Right cardiac atrium (tissue), 5 donors: ENCODE measurements around the gene ARSD. TPM values are rescaled to one million over a fixed set of nuclear protein-coding genes. Genes with fewer than 3 reads are reported as not detected.

Experiments
- ATAC-seq, 2 donors: fragments of 200-7000 bp; cut with Tn5 transposase; one replicate each; pipeline versions ENCODE4 v1.8.0 to v1.9.1; 2020; ENCODE audit warnings: moderate library complexity in 2 of 2, mild to moderate bottlenecking in 1 of 2
- DNase-seq, 3 donors: peaks; one replicate each; pipeline ENCODE4 v3.0.0-alpha.2; 2020
- H3K27ac ChIP-seq: one replicate; pipeline ENCODE4 v1.5.1; 2013; ENCODE audit warnings: mild to moderate bottlenecking, low read length, control low read depth, moderate library complexity
- H3K27me3 ChIP-seq: one replicate; pipeline ENCODE4 v1.6.1; 2013; ENCODE audit not compliant: control insufficient read depth, insufficient read depth
- H3K4me1 ChIP-seq: one replicate; pipeline ENCODE4 v1.6.1; 2013; ENCODE audit warnings: low read length; ENCODE audit not compliant: control insufficient read depth, insufficient read depth
- H3K4me3 ChIP-seq: one replicate; pipeline ENCODE4 v1.5.1; 2013; ENCODE audit warnings: low read length, control low read depth
- H3K9me3 ChIP-seq: one replicate; pipeline ENCODE4 v1.6.1; 2013; ENCODE audit warnings: low read length; ENCODE audit not compliant: control insufficient read depth
- WGBS: extraction: QIAGEN DNeasy Blood & Tissue Kit; methylation state at CpG from one replicate; pipeline ENCODE4 v1.1.7; 2013; 5-methylcytosine and 5-hydroxymethylcytosine counted together
- intact Hi-C, 4 donors: fragments of 100-400 bp; cut with DNase I; formaldehyde crosslinking; loops; one replicate each; pipeline versions ENCODE4 v1.11.0 to v1.14.0; 2022 to 2023
- polyA plus RNA-seq: library from polyadenylated mRNA; stranded (reverse); fragments of 200-250 nt; gene quantifications from one replicate; pipeline ENCODE4 v1.2.3, GENCODE V29; 2013
- total RNA-seq, 4 donors: library from RNA; stranded (reverse); fragmentation: NEBNext Ultra II Directional; extraction: Animal tissue kit (Norgen Biotek cat#: 25700); gene quantifications; one replicate each; pipeline ENCODE4 v1.2.1, GENCODE V29; 2021
- donor health status: healthy with polysubstance abuse.
- donor health status: DM: no; HTN: yes; CAD: no.
- donor health status: DM: no; HTN: no; CAD: no.
- donor health status: DM: no; HTN: yes; CAD: no; lungs with severe emphysema.
- donor health status: DM: yes; HTN: yes; CAD: no.

ARSD gene
- total and polyA plus RNA-seq, 5 donors = 3.6 to 12.6 (median 7.0) TPM

DNA sequence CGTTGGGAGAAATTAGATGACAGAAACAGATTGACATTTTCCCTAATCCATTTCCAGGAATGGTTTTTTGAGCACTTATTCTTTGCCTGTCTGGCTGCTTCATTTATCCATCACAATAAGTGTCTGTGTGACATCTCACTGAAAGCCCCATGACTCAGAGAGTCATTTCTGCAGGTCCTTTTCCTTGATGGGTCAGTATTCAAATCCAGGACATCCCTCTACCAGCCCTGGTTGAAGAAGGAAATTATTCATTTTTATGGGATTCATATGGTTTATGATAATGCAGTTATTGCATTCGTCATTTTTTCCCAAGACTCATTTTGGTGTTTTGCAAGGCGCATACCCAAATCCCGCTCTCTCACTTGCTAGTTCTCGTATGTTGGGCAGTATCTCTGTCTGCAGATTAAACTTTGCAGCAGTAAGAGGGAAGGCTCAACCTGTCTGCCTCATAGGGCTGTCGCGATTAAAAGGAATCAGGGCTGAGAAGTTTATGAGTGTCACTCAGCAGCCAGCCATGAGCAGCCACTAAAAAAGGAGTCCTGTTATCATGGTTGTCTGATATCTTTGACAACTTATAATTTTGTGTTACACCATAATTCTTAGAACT lies 56.4 kb downstream of the ARSD start:
- ATAC-seq (no peak), DNase-seq (no peak)
- intact Hi-C loops = no loop called here
- H3K9me3 ChIP-seq = no peaks in the 10 kb centered on the region
- WGBS = 81% methylated on average over 7 of the region's 7 CpGs
- H3K27me3 ChIP-seq = no peaks in the 10 kb centered on the region
- H3K4me1 ChIP-seq = no peaks in the 10 kb centered on the region
- H3K27ac ChIP-seq = no peak overlapping the region
- H3K4me3 ChIP-seq = no peak overlapping the region

- Histone ChIP-seq H3K27ac (no peak overlapping the region), H3K4me1 (no peaks in the 10 kb centered on the region), H3K4me3 (no peak overlapping the region), H3K27me3 (no peaks in the 10 kb centered on the region), H3K9me3 (no peaks in the 10 kb centered on the region)
- 48% methylated on average over 2 of the region's 2 CpGs for WGBS
- intact Hi-C loops = no loop called here
- DNase-seq (no peak), ATAC-seq (no peak)
These were observed 57.3 kb downstream of the ARSD start for GRCh38 chrX:2871831-2872230.

DNA sequence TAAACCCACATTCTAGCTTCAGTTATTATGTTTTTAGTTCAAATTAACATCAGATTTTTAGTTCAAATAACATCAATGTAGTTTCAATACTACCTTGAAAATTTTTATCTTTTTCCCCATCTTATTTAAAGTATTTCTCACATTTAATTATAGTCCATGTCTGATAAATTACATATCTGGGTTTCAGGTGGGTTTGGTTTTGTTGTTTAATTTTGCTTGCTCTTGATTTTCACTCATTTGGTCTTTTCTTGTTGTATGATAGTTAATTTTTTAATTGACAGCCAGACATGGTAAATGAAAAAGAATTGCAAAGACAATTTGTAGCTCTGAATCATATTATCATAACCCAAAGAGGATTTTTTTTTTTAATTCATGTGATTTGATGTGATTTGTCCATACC lies 58.5 kb downstream of the ARSD start:
- H3K4me1 ChIP-seq = no peaks in the 10 kb centered on the region
- H3K27me3 ChIP-seq = no peaks in the 10 kb centered on the region

GRCh38 chrX:2867206-2867605 lies 61.9 kb downstream of the ARSD start:
- ATAC-seq = no peak

More for the DNA sequence above, 58.5 kb downstream of the ARSD start:
- DNase-seq (no peak), ATAC-seq (no peak)
- Histone ChIP-seq H3K4me3 (no peak overlapping the region), H3K9me3 (no peaks in the 10 kb centered on the region), H3K27ac (no peak overlapping the region)
- intact Hi-C loops = no loop called here

DNA sequence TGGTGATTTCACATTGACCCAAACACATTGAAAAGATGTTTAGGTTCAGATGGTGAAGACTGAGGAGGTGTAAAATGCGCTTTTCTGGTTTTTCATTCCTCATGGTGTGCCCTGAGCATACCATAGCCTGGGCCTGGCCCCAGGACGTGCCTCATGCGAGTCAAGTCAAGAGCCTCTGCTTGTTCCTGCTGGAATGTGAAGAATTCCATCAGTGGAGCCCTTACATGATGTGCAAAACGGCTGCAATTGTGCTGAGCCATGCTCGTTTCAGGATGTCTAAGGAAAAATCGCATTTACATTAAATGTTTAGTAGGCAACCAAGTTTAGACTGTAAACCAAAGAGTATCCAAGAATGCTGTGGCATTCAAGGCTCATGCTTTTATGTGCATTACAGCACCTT lies 65.5 kb downstream of the ARSD start:
- intact Hi-C loops = no loop called here
- no peak overlapping the region for H3K4me3 ChIP-seq
- no peaks in the 10 kb centered on the region for H3K27me3 ChIP-seq
- no peak overlapping the region for H3K27ac ChIP-seq
- WGBS = 59% methylated on average over 6 of the region's 6 CpGs
- no peaks in the 10 kb centered on the region for H3K4me1 ChIP-seq
- DNase-seq (no peak), ATAC-seq (no peak)
- H3K9me3 ChIP-seq = no peaks in the 10 kb centered on the region

More at GRCh38 chrX:2867206-2867605, 61.9 kb downstream of the ARSD start:
- no peaks in the 10 kb centered on the region for H3K4me1 ChIP-seq
- intact Hi-C loops = no loop called here
- H3K9me3 ChIP-seq = no peaks in the 10 kb centered on the region
- no peaks in the 10 kb centered on the region for H3K27me3 ChIP-seq
- H3K4me3 ChIP-seq = no peak overlapping the region
- 73% methylated on average over 7 of the region's 7 CpGs for WGBS
- H3K27ac ChIP-seq = no peak overlapping the region
- no peak for DNase-seq

DNA sequence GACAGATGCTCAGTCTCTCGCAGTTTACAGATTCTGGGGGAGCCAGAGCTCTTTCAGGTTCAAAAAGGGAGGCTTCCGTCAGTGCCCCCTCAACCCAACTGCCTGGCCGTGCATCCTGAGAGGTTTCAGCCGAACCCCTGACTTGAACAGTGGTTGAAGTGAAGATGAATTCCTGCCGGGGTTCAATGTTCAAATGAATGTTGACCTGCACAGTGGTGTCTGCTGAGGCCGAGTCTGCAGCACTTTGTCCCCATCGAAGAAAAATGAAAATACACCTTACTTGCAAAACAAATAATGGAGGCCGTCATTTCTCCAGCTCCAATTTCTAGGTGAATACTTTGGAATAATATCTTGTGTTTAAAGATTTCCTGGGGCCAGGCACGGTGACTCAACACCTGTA lies 66.7 kb downstream of the ARSD start:
- no peaks in the 10 kb centered on the region for H3K9me3 ChIP-seq
- intact Hi-C loops = no loop called here
- H3K4me1 ChIP-seq = no peaks in the 10 kb centered on the region
- no peak for ATAC-seq
- no peak overlapping the region for H3K27ac ChIP-seq
- no peak for DNase-seq
- WGBS = 92% methylated on average over 9 of the region's 9 CpGs
- no peaks in the 10 kb centered on the region for H3K27me3 ChIP-seq
- H3K4me3 ChIP-seq = no peak overlapping the region

- 88% methylated on average over 1 of the region's 1 CpG for WGBS
- Histone ChIP-seq H3K4me3 (no peak overlapping the region), H3K4me1 (no peaks in the 10 kb centered on the region), H3K27ac (no peak overlapping the region), H3K27me3 (no peaks in the 10 kb centered on the region), H3K9me3 (no peaks in the 10 kb centered on the region)
- no peak for ATAC-seq
- intact Hi-C loops = no loop called here
- no peak for DNase-seq
These were observed 69.8 kb downstream of the ARSD start for GRCh38 chrX:2859197-2859797.

DNA sequence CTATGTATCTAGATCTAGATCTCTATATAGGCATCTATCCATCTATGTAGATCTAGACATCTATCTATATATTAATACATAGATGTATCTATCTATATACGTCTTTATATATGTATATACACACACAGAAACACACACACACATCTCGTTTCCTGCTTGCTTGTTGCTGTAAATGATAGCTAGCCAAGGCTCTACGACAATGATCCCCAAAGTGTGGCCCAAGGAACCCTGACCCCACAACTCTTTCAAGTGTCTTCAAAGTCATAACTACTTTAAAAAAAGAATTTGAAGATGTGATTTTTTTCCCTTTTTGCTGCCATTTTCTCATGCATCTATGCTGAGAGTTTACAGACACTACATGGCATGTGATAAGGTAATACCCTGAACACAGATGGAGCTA lies 71.6 kb downstream of the ARSD start:
- Histone ChIP-seq H3K9me3 (no peaks in the 10 kb centered on the region), H3K27me3 (no peaks in the 10 kb centered on the region), H3K27ac (no peak overlapping the region), H3K4me3 (no peak overlapping the region), H3K4me1 (no peaks in the 10 kb centered on the region)
- DNase-seq (no peak), ATAC-seq (no peak)
- WGBS = 82% methylated on average over 3 of the region's 3 CpGs
- intact Hi-C loops = no loop called here

- H3K4me3 ChIP-seq = no peak overlapping the region
- intact Hi-C loops = no loop called here
- 98% methylated on average over 2 of the region's 2 CpGs for WGBS
- H3K9me3 ChIP-seq = no peaks in the 10 kb centered on the region
- no peak overlapping the region for H3K27ac ChIP-seq
- ATAC-seq (no peak), DNase-seq (no peak)
- no peaks in the 10 kb centered on the region for H3K27me3 ChIP-seq
- no peaks in the 10 kb centered on the region for H3K4me1 ChIP-seq
These were observed 73.4 kb downstream of the ARSD start for GRCh38 chrX:2855761-2856160.

- intact Hi-C loops = no loop called here
- Histone ChIP-seq H3K27ac (no peak overlapping the region), H3K4me3 (no peak overlapping the region), H3K4me1 (no peaks in the 10 kb centered on the region), H3K27me3 (no peaks in the 10 kb centered on the region), H3K9me3 (no peaks in the 10 kb centered on the region)
- 96% methylated on average over 21 of the region's 21 CpGs for WGBS
- DNase-seq (no peak), ATAC-seq (no peak)
These were observed 74.2 kb downstream of the ARSD start for GRCh38 chrX:2854918-2855317.
